PC-3 (cell line): ENCODE data around the gene APOA4. TPM values are rescaled to one million over a fixed set of nuclear protein-coding genes. Genes with fewer than 3 reads are reported as not detected.

ENCODE experiments used
- ATAC-seq: fragments of 200-7000 bp; cut with Tn5 transposase; 2 replicates; pipeline ENCODE4 v1.9.1; 2020; ENCODE audit warnings: mild to moderate bottlenecking, moderate library complexity
- BruUV-seq: library from RNA; stranded (reverse); fragments of 400-500 nt; replicated peaks from 2 replicates; lab custom pipeline; 2021; lab: Mats Ljungman, UMichigan
- CTCF ChIA-PET: fragments of 300-600 bp; sonication (Branson Sonifier 250); formaldehyde crosslinking; loops from one replicate; lab custom pipeline; 2022; ENCODE audit warnings: antibody characterized with exemption; lab: Charles Lee
- POLR2A ChIA-PET: fragments of 300-600 bp; sonication (Branson Sonifier 250); formaldehyde crosslinking; loops from one replicate; lab custom pipeline; 2022; ENCODE audit warnings: antibody characterized with exemption; ENCODE audit not compliant: unreplicated experiment; lab: Charles Lee
- DNase-seq: peaks from one replicate; pipeline ENCODE4 v3.0.0-alpha.2; 2015
- H2AFZ ChIP-seq: fragments of 300-600 bp; sonication (generic); 2 replicates; pipeline ENCODE4 v1.6.0; 2016; ENCODE audit warnings: antibody characterized with exemption, low read length
- H3F3A ChIP-seq: fragments of 300-600 bp; sonication (generic); one replicate; pipeline ENCODE4 v1.6.0; 2017; ENCODE audit warnings: antibody characterized with exemption, low read length, control low read depth, mild to moderate bottlenecking; ENCODE audit not compliant: unreplicated experiment
- H3K27ac ChIP-seq: fragments of 300-600 bp; sonication (generic); 2 replicates; pipeline ENCODE4 v1.5.1; 2016; ENCODE audit warnings: mild to moderate bottlenecking, low read length
- H3K27me3 ChIP-seq: fragments of 300-600 bp; sonication (generic); 2 replicates; pipeline ENCODE4 v1.6.1; 2016; ENCODE audit warnings: low read length, mixed read lengths
- H3K36me3 ChIP-seq: fragments of 300-600 bp; sonication (generic); 2 replicates; pipeline ENCODE4 v1.6.1; 2016; ENCODE audit warnings: low read depth, mixed run types, low read length, mixed read lengths
- H3K4me1 ChIP-seq: fragments of 300-600 bp; sonication (generic); 2 replicates; pipeline ENCODE4 v1.5.1; 2016; ENCODE audit warnings: low read length; ENCODE audit not compliant: insufficient read depth
- H3K4me2 ChIP-seq: fragments of 300-600 bp; sonication (generic); 2 replicates; pipeline ENCODE4 v1.6.0; 2016; ENCODE audit warnings: low read length
- H3K4me3 ChIP-seq: fragments of 300-600 bp; sonication (generic); 2 replicates; pipeline ENCODE4 v1.5.1; 2016; ENCODE audit warnings: mild to moderate bottlenecking, low read length, mixed read lengths
- H3K79me2 ChIP-seq: fragments of 300-600 bp; sonication (generic); 2 replicates; pipeline ENCODE4 v1.6.1; 2017; ENCODE audit warnings: low read length, mixed read lengths
- H3K9ac ChIP-seq: fragments of 300-600 bp; sonication (generic); 2 replicates; pipeline ENCODE4 v1.6.0; 2016; ENCODE audit warnings: mild to moderate bottlenecking, low read length
- H3K9me2 ChIP-seq: fragments of 300-600 bp; sonication (generic); replicated peaks from 2 replicates; pipeline ENCODE4 v1.6.1; 2016; ENCODE audit warnings: mixed run types, low read length, mixed read lengths
- H3K9me3 ChIP-seq: fragments of 300-600 bp; sonication (generic); 2 replicates; pipeline ENCODE4 v1.6.1; 2016; ENCODE audit warnings: low read length, mixed read lengths
- H4K20me1 ChIP-seq: fragments of 300-600 bp; sonication (generic); 2 replicates; pipeline ENCODE4 v1.6.1; 2016; ENCODE audit warnings: low read length, mixed read lengths
- EZH2 ChIP-seq: fragments of 300-600 bp; sonication (generic); IDR thresholded peaks from one replicate; pipeline ENCODE4 v1.6.1; 2017; ENCODE audit warnings: antibody characterized with exemption, mild to moderate bottlenecking, low read length; ENCODE audit not compliant: unreplicated experiment
- EZH2phosphoT487 ChIP-seq: fragments of 300-600 bp; sonication (generic); IDR thresholded peaks from 2 replicates; pipeline ENCODE4 v1.6.1; 2018; ENCODE audit warnings: mild to moderate bottlenecking, antibody characterized with exemption, low read length, borderline replicate concordance
- intact Hi-C: fragments of 100-400 bp; cut with micrococcal nuclease; formaldehyde crosslinking; loops from 2 replicates; pipeline ENCODE4 v1.9.0; 2023
- total RNA-seq: library from RNA; depleted of rRNA; stranded (reverse); fragments of >200 nt; gene quantifications from 2 replicates; pipeline ENCODE4 v1.2.3, GENCODE V29; 2014
- TF ChIP-seq, protein P1 (sequence below): fragments of 300-600 bp; sonication (generic); conservative IDR thresholded peaks from 2 replicates; pipeline ENCODE4 v1.5.1; 2017; ENCODE audit warnings: antibody characterized with exemption, low read depth, mild to moderate bottlenecking, low read length

Gene APOA4
- total RNA-seq, 1 experiment from 2014 or later: not detected

- H3K4me1 ChIP-seq: peaks cover 6% of the 10 kb centered on the region; the same call in 1 of the 2 replicates
- intact Hi-C loops: no loop called here
Observed at GRCh38 chr11:116813170-116813569, 9.9 kb downstream of the APOA4 start.

GRCh38 chr11:116812109-116812508 is 11.0 kb downstream of the APOA4 start:
- BruUV-seq: no TSS peak
- H3K27me3 ChIP-seq: no peaks in the 10 kb centered on the region
- H3K79me2 ChIP-seq: no peaks in the 10 kb centered on the region
- no peak for DNase-seq
- H3K9ac ChIP-seq: no peak overlapping the region
- H3K9me2 ChIP-seq: no peaks in the 10 kb centered on the region; the same call in 1 of the 2 replicates
- no peaks in the 10 kb centered on the region for H4K20me1 ChIP-seq
- ATAC-seq: no peak
- H3K4me3 ChIP-seq: no peak overlapping the region
- ChIA-PET CTCF (interaction anchor here (0.5 kb wide), 1 partner anchor 9 kb away, joined by 3 read pairs; no protein-coding TSS in a partner anchor), POLR2A (no interaction called here)
- intact Hi-C loops: no loop called here
- H2AFZ ChIP-seq: no peak overlapping the region
- H3K9me3 ChIP-seq: no peaks in the 10 kb centered on the region
- H3K36me3 ChIP-seq: no peaks in the 10 kb centered on the region
- no peak overlapping the region for H3K27ac ChIP-seq
- no peaks in the 10 kb centered on the region for H3F3A ChIP-seq
- H3K4me2 ChIP-seq: no peak overlapping the region
- H3K4me1 ChIP-seq: peaks cover 6% of the 10 kb centered on the region; the same call in 1 of the 2 replicates
- TF ChIP-seq, protein P1, sequence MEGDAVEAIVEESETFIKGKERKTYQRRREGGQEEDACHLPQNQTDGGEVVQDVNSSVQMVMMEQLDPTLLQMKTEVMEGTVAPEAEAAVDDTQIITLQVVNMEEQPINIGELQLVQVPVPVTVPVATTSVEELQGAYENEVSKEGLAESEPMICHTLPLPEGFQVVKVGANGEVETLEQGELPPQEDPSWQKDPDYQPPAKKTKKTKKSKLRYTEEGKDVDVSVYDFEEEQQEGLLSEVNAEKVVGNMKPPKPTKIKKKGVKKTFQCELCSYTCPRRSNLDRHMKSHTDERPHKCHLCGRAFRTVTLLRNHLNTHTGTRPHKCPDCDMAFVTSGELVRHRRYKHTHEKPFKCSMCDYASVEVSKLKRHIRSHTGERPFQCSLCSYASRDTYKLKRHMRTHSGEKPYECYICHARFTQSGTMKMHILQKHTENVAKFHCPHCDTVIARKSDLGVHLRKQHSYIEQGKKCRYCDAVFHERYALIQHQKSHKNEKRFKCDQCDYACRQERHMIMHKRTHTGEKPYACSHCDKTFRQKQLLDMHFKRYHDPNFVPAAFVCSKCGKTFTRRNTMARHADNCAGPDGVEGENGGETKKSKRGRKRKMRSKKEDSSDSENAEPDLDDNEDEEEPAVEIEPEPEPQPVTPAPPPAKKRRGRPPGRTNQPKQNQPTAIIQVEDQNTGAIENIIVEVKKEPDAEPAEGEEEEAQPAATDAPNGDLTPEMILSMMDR: no peak
- TF ChIP-seq EZH2phosphoT487: no peak

More at GRCh38 chr11:116813170-116813569, 9.9 kb downstream of the APOA4 start:
- Histone ChIP-seq H3K79me2 (no peaks in the 10 kb centered on the region), H4K20me1 (no peaks in the 10 kb centered on the region), H3K36me3 (no peaks in the 10 kb centered on the region), H3K9ac (no peak overlapping the region), H3K4me2 (no peak overlapping the region), H3K4me3 (no peak overlapping the region), H3K27ac (no peak overlapping the region), H3K9me3 (no peaks in the 10 kb centered on the region), H3K9me2 (no peaks in the 10 kb centered on the region; the same call in 1 of the 2 replicates), H3K27me3 (no peaks in the 10 kb centered on the region), H3F3A (no peaks in the 10 kb centered on the region), H2AFZ (no peak overlapping the region)
- ATAC-seq (no peak), DNase-seq (no peak)
- no peak for TF ChIP-seq EZH2
- TF ChIP-seq, protein P1: no peak
- TF ChIP-seq EZH2phosphoT487: no peak
- no TSS peak for BruUV-seq
- CTCF ChIA-PET: interaction anchor here (0.6 kb wide), 1 partner anchor 21 kb away, joined by 3 read pairs; no protein-coding TSS in a partner anchor
- POLR2A ChIA-PET: no interaction called here

GRCh38 chr11:116811194-116811593 is 11.9 kb downstream of the APOA4 start:
- ChIA-PET POLR2A (no interaction called here), CTCF (no interaction called here)
- Histone ChIP-seq H3K9me3 (no peaks in the 10 kb centered on the region), H3K4me2 (no peak overlapping the region), H2AFZ (0 out of 2 replicates have a peak overlapping the region, but pooled peaks have one; percentile 1), H3K27me3 (no peaks in the 10 kb centered on the region), H3K79me2 (no peaks in the 10 kb centered on the region), H3K9me2 (no peaks in the 10 kb centered on the region; the same call in 1 of the 2 replicates), H3K9ac (no peak overlapping the region), H4K20me1 (no peaks in the 10 kb centered on the region), H3F3A (no peaks in the 10 kb centered on the region), H3K36me3 (no peaks in the 10 kb centered on the region), H3K27ac (no peak overlapping the region), H3K4me1 (peaks cover 6% of the 10 kb centered on the region; the same call in 1 of the 2 replicates), H3K4me3 (no peak overlapping the region)
- TF ChIP-seq, protein P1: no peak
- no peak for TF ChIP-seq EZH2phosphoT487
- no peak for TF ChIP-seq EZH2
- no peak for ATAC-seq
- DNase-seq: no peak
- intact Hi-C loops: no loop called here
- BruUV-seq: no TSS peak
